K562 (cell line): ENCODE results near the gene CTNNA3.

Experiments
- ARNT ChIP-seq, 2 experiments: fragments of 450-650 bp; IDR thresholded peaks; 2 replicates each; pipeline ENCODE4 v1.6.1; 2016; ENCODE audit warnings: mild to moderate bottlenecking in 1 of 2
- CBFA2T2 ChIP-seq: fragments of 450-650 bp; conservative IDR thresholded peaks from 2 replicates; pipeline ENCODE4 v1.6.1; 2017; ENCODE audit warnings: mild to moderate bottlenecking
- CCNT2 ChIP-seq: IDR thresholded peaks from 2 replicates; pipeline ENCODE4 v1.6.1; 2011; ENCODE audit warnings: borderline replicate concordance, low read depth, mild to moderate bottlenecking, moderate library complexity, mixed read lengths, low read length; ENCODE audit not compliant: insufficient read length; ENCODE audit errors: extremely low read depth
- DACH1 ChIP-seq: fragments of 450-650 bp; IDR thresholded peaks from 2 replicates; pipeline ENCODE4 v1.6.1; 2018; ENCODE audit not compliant: partially characterized antibody
- FOXJ3 ChIP-seq: sonication (generic); formaldehyde crosslinking; IDR thresholded peaks from 2 replicates; pipeline ENCODE4 v1.4.0; 2020; ENCODE audit warnings: mild to moderate bottlenecking, missing genetic modification reagents
- MYC ChIP-seq, 2 experiments: fragments of 250-450 bp in 1 of 2; sonication (Bioruptor Pico) in 1 of 2; IDR thresholded peaks; 2 replicates each; pipeline versions ENCODE4 v1.5.1 to v1.6.1; 2012 to 2021; ENCODE audit warnings: low read depth in 2 of 2, borderline replicate concordance in 1 of 2, improper control_type of control experiment in 1 of 2, low read length in 1 of 2, mild to moderate bottlenecking in 1 of 2, moderate library complexity in 1 of 2
- ZNF274 ChIP-seq: IDR thresholded peaks from 2 replicates; pipeline ENCODE4 v1.6.1; 2011; ENCODE audit warnings: low read depth, mild to moderate bottlenecking, low read length, moderate library complexity, borderline replicate concordance
- TF ChIP-seq, protein P1 (sequence below), 2 experiments: IDR thresholded peaks; 2 replicates each; pipeline ENCODE4 v1.6.1; 2011; ENCODE audit warnings: borderline replicate concordance in 1 of 2, control low read depth in 1 of 2, low read depth in 1 of 2, low read length in 1 of 2, mild to moderate bottlenecking in 1 of 2, mixed read lengths in 1 of 2, moderate library complexity in 1 of 2; ENCODE audit not compliant: insufficient read depth in 1 of 2, insufficient read length in 1 of 2, poor library complexity in 1 of 2, severe bottlenecking in 1 of 2; ENCODE audit errors: extremely low read depth in 1 of 2
- TF ChIP-seq, protein P2 (sequence below), 3 experiments: IDR thresholded peaks in 2 of 3; conservative IDR thresholded peaks in 1 of 3; 2 replicates each; pipeline ENCODE4 v1.5.1; 2011 to 2012; ENCODE audit warnings: low read length in 3 of 3, mild to moderate bottlenecking in 3 of 3, control low read depth in 2 of 3, improper control_type of control experiment in 1 of 3, inconsistent platforms in 1 of 3, low read depth in 1 of 3, mixed read lengths in 1 of 3, moderate library complexity in 1 of 3; ENCODE audit not compliant: insufficient read depth in 2 of 3

DNA sequence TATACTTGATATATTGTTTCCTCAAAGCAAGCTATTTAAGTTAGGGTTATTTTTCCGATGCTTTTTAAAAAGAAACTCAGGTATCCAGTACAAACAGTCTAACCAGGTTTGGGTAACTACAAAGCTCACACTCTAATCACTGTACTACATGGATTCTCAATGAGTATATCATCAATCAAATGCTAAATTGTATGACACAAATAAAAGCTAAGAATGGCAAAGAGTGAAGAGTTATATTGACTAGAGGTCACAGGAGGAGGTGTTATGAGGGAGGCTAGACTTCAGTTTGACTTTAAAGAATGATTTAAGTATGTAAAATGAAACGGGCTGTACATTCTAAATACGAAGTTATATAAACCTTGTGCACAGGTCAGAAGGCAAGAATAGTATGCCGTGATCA lies 178.0 kb downstream of the CTNNA3 start:
- TF ChIP-seq CCNT2 (no peak), ZNF274 (no peak), CBFA2T2 (no peak), MYC (IDR thresholded peaks at IDR 0.05; ENCODE audit: low read depth, low read length) (no peak), MYC (CRISPR knock-in tag; IDR thresholded peaks at IDR 0.05; ENCODE audit: borderline replicate concordance, low read depth) (no peak), ARNT (IDR thresholded peaks at IDR 0.05) (no peak), FOXJ3 (no peak), DACH1 (no peak)
- TF ChIP-seq, protein P1, sequence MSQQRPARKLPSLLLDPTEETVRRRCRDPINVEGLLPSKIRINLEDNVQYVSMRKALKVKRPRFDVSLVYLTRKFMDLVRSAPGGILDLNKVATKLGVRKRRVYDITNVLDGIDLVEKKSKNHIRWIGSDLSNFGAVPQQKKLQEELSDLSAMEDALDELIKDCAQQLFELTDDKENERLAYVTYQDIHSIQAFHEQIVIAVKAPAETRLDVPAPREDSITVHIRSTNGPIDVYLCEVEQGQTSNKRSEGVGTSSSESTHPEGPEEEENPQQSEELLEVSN (IDR thresholded peaks at IDR 0.05; ENCODE audit: borderline replicate concordance in 1 of 2, extremely low read depth in 1 of 2, insufficient read depth in 1 of 2, insufficient read length in 1 of 2, low read depth in 1 of 2, low read length in 1 of 2, poor library complexity in 1 of 2, severe bottlenecking in 1 of 2): no peak
- TF ChIP-seq, protein P2, sequence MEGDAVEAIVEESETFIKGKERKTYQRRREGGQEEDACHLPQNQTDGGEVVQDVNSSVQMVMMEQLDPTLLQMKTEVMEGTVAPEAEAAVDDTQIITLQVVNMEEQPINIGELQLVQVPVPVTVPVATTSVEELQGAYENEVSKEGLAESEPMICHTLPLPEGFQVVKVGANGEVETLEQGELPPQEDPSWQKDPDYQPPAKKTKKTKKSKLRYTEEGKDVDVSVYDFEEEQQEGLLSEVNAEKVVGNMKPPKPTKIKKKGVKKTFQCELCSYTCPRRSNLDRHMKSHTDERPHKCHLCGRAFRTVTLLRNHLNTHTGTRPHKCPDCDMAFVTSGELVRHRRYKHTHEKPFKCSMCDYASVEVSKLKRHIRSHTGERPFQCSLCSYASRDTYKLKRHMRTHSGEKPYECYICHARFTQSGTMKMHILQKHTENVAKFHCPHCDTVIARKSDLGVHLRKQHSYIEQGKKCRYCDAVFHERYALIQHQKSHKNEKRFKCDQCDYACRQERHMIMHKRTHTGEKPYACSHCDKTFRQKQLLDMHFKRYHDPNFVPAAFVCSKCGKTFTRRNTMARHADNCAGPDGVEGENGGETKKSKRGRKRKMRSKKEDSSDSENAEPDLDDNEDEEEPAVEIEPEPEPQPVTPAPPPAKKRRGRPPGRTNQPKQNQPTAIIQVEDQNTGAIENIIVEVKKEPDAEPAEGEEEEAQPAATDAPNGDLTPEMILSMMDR (IDR thresholded peaks at IDR 0.05 in 2 of 3, conservative IDR thresholded peaks at IDR 0.05 in 1 of 3; ENCODE audit: insufficient read depth in 2 of 3, low read depth in 1 of 3, low read length in 3 of 3): no peak
